ENCODE measurements around the gene SCUBE3.

SCUBE3 gene

GRCh38 chr6:35174088-35174434, 39.7 kb upstream of the SCUBE3 start:
- Histone ChIP-seq H4K20me1 (ENCODE audit: insufficient read depth, low read length, poor library complexity, severe bottlenecking) (no peaks in the 10 kb centered on the region), H3K4me1 (ENCODE audit: insufficient read depth, low read length, poor library complexity, severe bottlenecking) (no peaks in the 10 kb centered on the region), H3K9me2 (replicated peaks; ENCODE audit: low read depth, low read length) (no peaks in the 10 kb centered on the region), H3K9me3 (ENCODE audit: insufficient read depth, low read depth, low read length) (no peaks in the 10 kb centered on the region), H2AFZ (ENCODE audit: low read length) (peak overlapping the region; percentile 39; the same call in 1 of the 2 replicates), H3K4me3 (ENCODE audit: low read length, poor library complexity, severe bottlenecking) (no peak overlapping the region), H3K36me3 (ENCODE audit: insufficient read depth, low read length) (no peaks in the 10 kb centered on the region), H3K4me2 (ENCODE audit: low read depth, low read length, poor library complexity, severe bottlenecking) (no peak overlapping the region), H3K79me2 (ENCODE audit: insufficient read depth, low read length) (no peaks in the 10 kb centered on the region), H3F3A (ENCODE audit: low read depth) (no peaks in the 10 kb centered on the region), H3K27me3 (ENCODE audit: insufficient read depth, low read length, poor library complexity, severe bottlenecking) (no peaks in the 10 kb centered on the region), H3K9ac (ENCODE audit: low read depth, low read length, poor library complexity, severe bottlenecking) (no peak overlapping the region)
- TF ChIP-seq CTCF (conservative IDR thresholded peaks at IDR 0.05; ENCODE audit: low read length), result no peak
- no peak for TF ChIP-seq EZH2phosphoT487 (IDR thresholded peaks at IDR 0.05; ENCODE audit: borderline replicate concordance)

GRCh38 chr6:35174501-35174900, 39.3 kb upstream of the SCUBE3 start:
- H3K36me3 ChIP-seq (ENCODE audit: insufficient read depth, low read length), result no peaks in the 10 kb centered on the region
- no peaks in the 10 kb centered on the region for H4K20me1 ChIP-seq (ENCODE audit: insufficient read depth, low read length, poor library complexity, severe bottlenecking)
- no peaks in the 10 kb centered on the region for H3K27me3 ChIP-seq (ENCODE audit: insufficient read depth, low read length, poor library complexity, severe bottlenecking)
- H3K4me2 ChIP-seq (ENCODE audit: low read depth, low read length, poor library complexity, severe bottlenecking), result no peak overlapping the region
- no peaks in the 10 kb centered on the region for H3F3A ChIP-seq (ENCODE audit: low read depth)
- H3K4me1 ChIP-seq (ENCODE audit: insufficient read depth, low read length, poor library complexity, severe bottlenecking), result no peaks in the 10 kb centered on the region
- no peak overlapping the region for H3K9ac ChIP-seq (ENCODE audit: low read depth, low read length, poor library complexity, severe bottlenecking)
- H3K9me3 ChIP-seq (ENCODE audit: insufficient read depth, low read depth, low read length), result no peaks in the 10 kb centered on the region
- no peak overlapping the region for H2AFZ ChIP-seq (ENCODE audit: low read length)
- H3K79me2 ChIP-seq (ENCODE audit: insufficient read depth, low read length), result no peaks in the 10 kb centered on the region
- no peaks in the 10 kb centered on the region for H3K9me2 ChIP-seq (replicated peaks; ENCODE audit: low read depth, low read length)
- TF ChIP-seq EZH2phosphoT487 (IDR thresholded peaks at IDR 0.05; ENCODE audit: borderline replicate concordance) (no peak), CTCF (conservative IDR thresholded peaks at IDR 0.05; ENCODE audit: low read length) (no peak)
- H3K4me3 ChIP-seq (ENCODE audit: low read length, poor library complexity, severe bottlenecking), result no peak overlapping the region

GRCh38 chr6:35176301-35177024, 37.3 kb upstream of the SCUBE3 start:
- Histone ChIP-seq H3K27me3 (ENCODE audit: insufficient read depth, low read length, poor library complexity, severe bottlenecking) (no peaks in the 10 kb centered on the region), H3K4me2 (ENCODE audit: low read depth, low read length, poor library complexity, severe bottlenecking) (no peak overlapping the region), H4K20me1 (ENCODE audit: insufficient read depth, low read length, poor library complexity, severe bottlenecking) (no peaks in the 10 kb centered on the region), H3K9me2 (replicated peaks; ENCODE audit: low read depth, low read length) (no peaks in the 10 kb centered on the region), H3K4me3 (ENCODE audit: low read length, poor library complexity, severe bottlenecking) (no peak overlapping the region), H3K9me3 (ENCODE audit: insufficient read depth, low read depth, low read length) (no peaks in the 10 kb centered on the region), H3K79me2 (ENCODE audit: insufficient read depth, low read length) (no peaks in the 10 kb centered on the region), H2AFZ (ENCODE audit: low read length) (no peak overlapping the region), H3K36me3 (ENCODE audit: insufficient read depth, low read length) (no peaks in the 10 kb centered on the region), H3F3A (ENCODE audit: low read depth) (no peaks in the 10 kb centered on the region), H3K4me1 (ENCODE audit: insufficient read depth, low read length, poor library complexity, severe bottlenecking) (no peaks in the 10 kb centered on the region), H3K9ac (ENCODE audit: low read depth, low read length, poor library complexity, severe bottlenecking) (no peak overlapping the region)
- no peak for TF ChIP-seq CTCF (conservative IDR thresholded peaks at IDR 0.05; ENCODE audit: low read length)
- no peak for TF ChIP-seq EZH2phosphoT487 (IDR thresholded peaks at IDR 0.05; ENCODE audit: borderline replicate concordance)
